ENCODE data around the gene MAP3K6.
A peak's percentile ranks its signal among the peaks of the same experiment; 100 is the strongest.
"Not testable (repeated sequence)": the region's sequence is repeated elsewhere in the genome, so short reads cannot be mapped to it uniquely, and the experiment has no call there.

MAP3K6 gene, protein sequence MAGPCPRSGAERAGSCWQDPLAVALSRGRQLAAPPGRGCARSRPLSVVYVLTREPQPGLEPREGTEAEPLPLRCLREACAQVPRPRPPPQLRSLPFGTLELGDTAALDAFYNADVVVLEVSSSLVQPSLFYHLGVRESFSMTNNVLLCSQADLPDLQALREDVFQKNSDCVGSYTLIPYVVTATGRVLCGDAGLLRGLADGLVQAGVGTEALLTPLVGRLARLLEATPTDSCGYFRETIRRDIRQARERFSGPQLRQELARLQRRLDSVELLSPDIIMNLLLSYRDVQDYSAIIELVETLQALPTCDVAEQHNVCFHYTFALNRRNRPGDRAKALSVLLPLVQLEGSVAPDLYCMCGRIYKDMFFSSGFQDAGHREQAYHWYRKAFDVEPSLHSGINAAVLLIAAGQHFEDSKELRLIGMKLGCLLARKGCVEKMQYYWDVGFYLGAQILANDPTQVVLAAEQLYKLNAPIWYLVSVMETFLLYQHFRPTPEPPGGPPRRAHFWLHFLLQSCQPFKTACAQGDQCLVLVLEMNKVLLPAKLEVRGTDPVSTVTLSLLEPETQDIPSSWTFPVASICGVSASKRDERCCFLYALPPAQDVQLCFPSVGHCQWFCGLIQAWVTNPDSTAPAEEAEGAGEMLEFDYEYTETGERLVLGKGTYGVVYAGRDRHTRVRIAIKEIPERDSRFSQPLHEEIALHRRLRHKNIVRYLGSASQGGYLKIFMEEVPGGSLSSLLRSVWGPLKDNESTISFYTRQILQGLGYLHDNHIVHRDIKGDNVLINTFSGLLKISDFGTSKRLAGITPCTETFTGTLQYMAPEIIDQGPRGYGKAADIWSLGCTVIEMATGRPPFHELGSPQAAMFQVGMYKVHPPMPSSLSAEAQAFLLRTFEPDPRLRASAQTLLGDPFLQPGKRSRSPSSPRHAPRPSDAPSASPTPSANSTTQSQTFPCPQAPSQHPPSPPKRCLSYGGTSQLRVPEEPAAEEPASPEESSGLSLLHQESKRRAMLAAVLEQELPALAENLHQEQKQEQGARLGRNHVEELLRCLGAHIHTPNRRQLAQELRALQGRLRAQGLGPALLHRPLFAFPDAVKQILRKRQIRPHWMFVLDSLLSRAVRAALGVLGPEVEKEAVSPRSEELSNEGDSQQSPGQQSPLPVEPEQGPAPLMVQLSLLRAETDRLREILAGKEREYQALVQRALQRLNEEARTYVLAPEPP (N-terminal part only)

DNA sequence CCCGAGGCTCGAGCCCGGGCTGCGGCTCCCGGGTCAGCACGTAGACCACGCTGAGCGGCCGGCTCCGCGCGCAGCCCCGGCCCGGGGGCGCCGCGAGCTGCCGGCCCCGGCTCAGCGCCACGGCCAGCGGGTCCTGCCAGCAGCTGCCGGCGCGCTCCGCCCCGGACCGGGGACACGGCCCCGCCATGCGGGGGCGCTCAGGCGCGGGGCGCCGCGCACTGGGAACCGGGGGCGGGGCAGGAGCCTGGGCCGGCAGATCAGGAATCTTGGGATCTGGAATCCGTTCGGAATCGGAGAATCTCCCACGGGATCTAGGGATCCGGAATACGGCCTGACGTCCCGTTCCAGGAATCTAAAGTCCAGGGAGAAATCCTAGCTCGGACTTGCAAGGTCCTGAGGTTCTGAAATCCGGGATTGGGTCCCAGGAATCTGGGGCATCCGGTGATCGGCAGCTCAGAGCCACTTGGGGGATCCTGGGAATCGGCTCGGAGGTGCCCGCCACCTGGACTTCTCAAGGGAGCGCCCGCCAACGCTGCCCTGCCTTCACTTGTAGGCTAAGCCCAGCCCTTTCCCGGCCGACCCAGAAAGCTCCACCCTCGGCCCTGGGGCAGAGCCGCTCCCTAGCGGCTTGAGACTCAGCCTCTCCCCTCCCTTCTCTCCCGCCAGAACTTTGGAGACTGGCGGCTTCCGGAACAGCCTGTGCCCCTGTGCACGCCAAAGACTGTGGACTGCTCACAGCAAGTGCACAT, at the start of gene MAP3K6:
Gene MAP3K6, minus strand, starts transcription at position 551 of the 749 bp plus-strand sequence. Its CDS starts 364 bp downstream, at position 187.
- peak; percentile 53 for DNase-seq (ENCODE audit: low read depth)

DNA sequence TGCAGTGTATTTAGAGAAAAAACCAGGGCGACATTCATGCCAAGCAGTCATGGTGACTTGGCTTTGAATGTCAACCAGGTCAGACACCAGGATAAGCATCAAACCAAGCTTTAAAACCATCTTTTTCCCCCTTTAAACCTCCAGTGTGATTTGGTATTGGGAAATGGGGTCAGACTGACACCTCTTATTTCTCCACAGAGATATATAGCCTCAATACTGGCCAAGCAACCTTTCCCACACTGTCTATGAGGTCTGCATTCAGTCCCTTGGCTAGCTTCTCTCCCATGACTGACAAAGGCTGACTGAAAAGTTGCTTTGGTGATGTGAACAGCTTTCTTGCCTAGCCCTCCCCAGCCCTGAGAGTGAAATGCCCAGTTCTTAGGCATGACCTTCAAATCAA, 47.3 kb upstream of the MAP3K6 start:
- DNase-seq (ENCODE audit: low read depth): no peak

- no peak for DNase-seq (ENCODE audit: low read depth)
These were observed 46.2 kb upstream of the MAP3K6 start for GRCh38 chr1:27413004-27413403.

GRCh38 chr1:27412502-27412901, 45.7 kb upstream of the MAP3K6 start:
- DNase-seq (ENCODE audit: low read depth): no peak

DNA sequence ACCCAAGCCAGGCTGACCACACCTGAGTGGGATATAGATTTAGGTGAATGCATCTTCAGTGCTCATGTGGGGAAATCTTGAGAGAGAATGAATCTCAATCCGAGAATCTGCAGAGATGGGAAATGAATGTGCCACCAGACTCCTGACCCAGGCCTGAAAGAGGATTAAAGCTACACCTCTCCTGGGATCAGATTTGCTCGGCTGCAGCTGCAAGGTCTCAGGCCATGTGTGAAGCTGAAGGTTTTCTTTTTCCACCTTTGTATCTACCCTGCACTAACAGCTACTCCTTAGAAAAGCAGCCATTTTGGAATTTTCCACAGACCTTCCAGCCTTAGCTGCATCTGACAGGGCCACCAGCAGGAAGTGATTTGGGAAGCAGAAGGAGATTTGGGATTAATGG, 43.9 kb upstream of the MAP3K6 start:
- no peak for DNase-seq (ENCODE audit: low read depth)

- DNase-seq (ENCODE audit: low read depth): no peak
These were observed 42.9 kb upstream of the MAP3K6 start for GRCh38 chr1:27409669-27410068.

DNA sequence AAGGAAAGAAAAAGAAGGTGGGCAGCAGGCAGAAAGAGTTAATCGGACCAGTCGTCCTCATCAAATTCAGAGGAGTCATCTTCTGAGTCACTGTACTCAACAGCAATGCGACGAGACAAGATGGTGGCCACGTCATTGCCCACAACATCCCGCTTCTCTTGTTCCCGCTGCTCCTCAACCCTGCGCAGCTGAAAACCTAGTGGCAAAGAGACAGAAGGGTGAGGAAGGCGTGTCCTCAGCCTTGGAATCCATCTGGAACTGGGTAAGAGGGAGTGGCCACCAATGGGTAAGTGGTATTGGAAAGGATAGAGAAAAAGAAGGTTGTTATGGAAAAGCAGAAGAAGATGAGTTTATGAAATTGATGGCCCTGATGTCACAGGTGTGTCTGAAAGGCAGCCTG, 41.4 kb upstream of the MAP3K6 start:
- DNase-seq (ENCODE audit: low read depth): peak; percentile 34

GRCh38 chr1:27406791-27407190, 40.0 kb upstream of the MAP3K6 start:
- not testable (repeated sequence) for DNase-seq (ENCODE audit: low read depth)

GRCh38 chr1:27406362-27406680, 39.6 kb upstream of the MAP3K6 start:
- no peak for DNase-seq (ENCODE audit: low read depth)

- DNase-seq (ENCODE audit: low read depth): not testable (repeated sequence)
These were observed 39.0 kb upstream of the MAP3K6 start for GRCh38 chr1:27405598-27406361.

DNA sequence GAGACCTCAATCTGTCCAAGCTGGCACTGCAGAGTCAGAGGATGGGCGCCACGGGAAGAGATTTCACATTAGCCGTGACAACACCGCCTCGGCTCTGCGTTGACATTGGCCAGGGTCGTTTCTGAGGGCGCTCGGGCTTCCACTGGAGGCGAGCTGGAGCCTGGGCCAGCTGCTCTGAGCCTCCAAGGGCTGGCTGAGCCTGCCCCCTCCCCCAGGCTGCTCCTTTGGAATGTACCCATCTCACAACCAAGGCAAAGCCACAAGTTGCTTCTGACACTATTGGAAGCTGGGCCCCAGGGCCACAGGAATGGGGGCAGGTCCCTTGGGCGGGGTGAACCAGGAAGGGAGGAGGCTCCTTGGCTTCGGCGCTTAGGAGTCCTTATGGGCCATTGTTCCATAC, 38.3 kb upstream of the MAP3K6 start:
- DNase-seq (ENCODE audit: low read depth): no peak

DNA sequence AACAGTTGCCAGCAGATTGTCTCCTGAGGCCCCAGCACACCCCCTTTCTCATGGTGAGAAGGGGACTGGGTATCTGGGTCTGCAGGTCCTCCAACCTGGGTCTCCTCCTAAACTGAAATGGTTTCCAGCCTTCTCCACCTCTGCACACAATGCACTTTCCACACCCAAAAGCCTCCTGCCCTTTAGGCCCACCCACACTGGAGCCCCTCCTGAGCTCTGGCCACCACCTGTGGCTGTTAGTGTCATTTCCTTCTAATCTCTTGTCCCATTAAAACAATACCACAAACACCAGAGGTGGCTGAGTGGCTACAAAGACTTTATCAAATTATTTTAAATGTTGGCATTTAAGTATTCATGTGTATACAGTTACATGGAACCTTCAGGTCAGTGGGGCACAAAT, 37.2 kb upstream of the MAP3K6 start:
- DNase-seq (ENCODE audit: low read depth): no peak

GRCh38 chr1:27403065-27403726, 36.4 kb upstream of the MAP3K6 start:
- DNase-seq (ENCODE audit: low read depth): peak; percentile 32

DNA sequence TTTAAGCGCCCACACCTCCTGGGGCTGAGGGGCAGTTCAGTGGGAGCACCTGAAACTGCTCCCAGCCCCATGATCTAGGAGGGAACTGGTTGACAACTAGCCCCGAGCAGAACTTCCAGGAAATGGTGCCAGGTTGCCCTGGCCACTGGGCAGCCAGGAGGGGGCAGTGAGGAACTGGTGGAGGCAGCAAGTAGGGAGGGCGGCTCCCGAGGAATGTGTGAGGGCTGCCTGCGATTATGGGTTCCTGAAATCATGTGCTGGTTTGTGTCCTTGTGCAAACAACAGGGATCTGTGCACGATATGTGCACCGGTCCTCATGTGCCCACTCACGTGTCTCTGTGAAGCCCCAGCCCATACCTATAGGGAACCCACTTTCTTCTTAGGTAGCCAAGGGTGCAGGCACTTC, 35.6 kb upstream of the MAP3K6 start:
- DNase-seq (ENCODE audit: low read depth): peak; percentile 36

DNA sequence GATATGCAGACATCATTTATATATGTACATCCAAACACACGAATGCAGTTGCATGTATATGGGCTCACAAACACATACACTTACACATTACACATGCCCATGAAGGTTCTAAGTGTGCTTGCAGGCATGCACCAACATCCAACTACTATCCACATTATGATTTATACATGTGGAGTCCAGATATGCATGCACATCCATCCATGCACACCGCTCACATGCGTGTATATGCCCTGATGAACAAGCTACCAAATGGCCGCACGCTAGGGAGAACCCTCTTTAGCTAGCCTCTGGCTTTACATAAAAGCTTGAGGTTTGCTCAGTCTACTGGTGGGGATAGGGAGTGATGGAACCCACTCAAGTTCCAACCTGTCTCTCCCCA, 34.2 kb upstream of the MAP3K6 start:
- DNase-seq (ENCODE audit: low read depth): no peak

GRCh38 chr1:27400082-27400962, 33.6 kb upstream of the MAP3K6 start:
- no peak for DNase-seq (ENCODE audit: low read depth)

DNA sequence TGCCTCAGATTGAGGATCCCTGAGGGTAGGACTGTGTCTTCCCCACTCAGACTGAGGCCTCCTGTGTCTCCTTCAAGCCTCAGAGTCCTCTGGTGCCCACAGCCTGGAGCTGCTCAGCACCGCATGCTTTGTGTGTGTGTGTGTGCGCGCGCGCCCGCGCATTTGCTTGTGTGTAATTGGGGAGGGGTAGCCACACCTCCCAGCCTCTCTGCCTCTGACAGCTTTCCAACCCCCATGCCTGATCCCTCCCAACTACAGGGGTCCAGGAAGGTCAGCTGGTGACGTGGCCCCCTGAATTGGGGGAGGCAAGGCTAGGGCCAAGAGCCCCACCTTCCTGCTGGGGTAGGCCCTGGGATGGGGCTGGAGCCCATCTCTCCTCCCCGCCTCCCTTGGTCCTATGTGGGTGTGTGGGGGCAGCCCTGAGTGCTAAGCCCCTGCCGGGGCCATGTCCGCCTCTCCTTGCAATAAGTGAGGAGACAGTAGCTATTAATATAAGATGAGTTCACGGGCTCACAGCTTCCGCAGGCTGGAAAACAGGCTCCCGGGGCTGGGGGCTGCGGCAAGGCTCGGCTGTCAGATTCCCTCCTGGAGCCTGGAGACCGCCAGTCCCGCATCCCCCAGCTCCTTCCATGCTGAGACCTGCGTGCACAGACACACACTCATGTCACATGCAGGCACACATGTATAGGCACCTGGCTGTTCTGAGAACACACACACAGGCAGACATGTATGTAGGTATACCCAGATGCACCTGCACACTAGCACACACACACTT, 32.7 kb upstream of the MAP3K6 start:
- no peak for DNase-seq (ENCODE audit: low read depth)

DNA sequence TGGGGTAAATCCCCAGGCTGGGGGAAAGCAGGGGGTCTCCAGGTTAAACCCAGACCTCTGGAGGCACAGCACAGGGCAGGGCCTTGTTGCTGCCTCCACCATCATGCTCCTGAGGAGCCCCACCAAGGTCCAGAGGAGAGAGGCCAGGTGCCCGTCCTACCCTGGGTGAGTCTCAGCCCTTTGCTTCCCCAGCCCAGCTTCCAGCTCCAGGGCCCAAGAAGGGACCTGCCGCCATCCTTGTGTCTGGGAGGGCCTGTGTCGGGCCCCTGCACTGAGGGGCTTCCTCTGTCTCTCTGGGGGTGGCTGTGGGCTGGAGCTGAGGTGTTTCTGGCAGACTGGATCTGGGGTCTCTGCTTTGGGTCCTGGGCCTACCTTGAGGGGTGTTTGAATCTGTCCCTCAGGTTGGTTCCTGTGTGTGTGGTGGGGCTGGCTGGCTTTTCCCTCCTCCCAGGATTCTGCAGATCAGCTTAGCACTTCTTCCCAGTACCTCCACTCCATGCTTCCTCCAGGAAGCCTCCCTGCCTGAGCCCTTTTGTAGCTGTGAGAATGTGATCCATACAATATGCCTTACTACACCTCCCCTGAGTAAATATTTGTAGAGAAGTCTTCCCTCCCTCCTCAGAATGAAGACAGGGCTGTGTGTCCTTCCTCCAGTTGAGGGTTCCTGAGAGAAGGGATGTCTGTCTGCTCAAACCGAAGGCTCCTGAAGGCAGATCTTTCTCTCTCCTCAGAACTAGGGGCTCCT, 31.8 kb upstream of the MAP3K6 start:
- no peak for DNase-seq (ENCODE audit: low read depth)
